K562 (cell line): ENCODE measurements around the gene PGS1. TPM values are rescaled to one million over a fixed set of nuclear protein-coding genes. Genes with fewer than 3 reads are reported as not detected.

ENCODE experiments used
- ATAC-seq: fragments of 200-7000 bp; cut with Tn5 transposase; 3 replicates; pipeline ENCODE4 v1.9.1; 2020; ENCODE audit warnings: moderate library complexity
- BruUV-seq: library from RNA; stranded (reverse); fragments of 400-500 nt; replicated peaks from 2 replicates; lab custom pipeline; 2021; lab: Mats Ljungman, UMichigan
- CTCF ChIA-PET: fragments of 300-600 bp; formaldehyde crosslinking; extraction: SDS; loops from one replicate; lab custom pipeline; 2021; ENCODE audit warnings: low intra/inter-chr PET ratio; lab: Yijun Ruan, JAX
- POLR2A ChIA-PET: fragments of 300-600, 350-650 bp; sonication (Branson Sonifier 250); formaldehyde crosslinking; extraction: SDS; loops from one replicate; lab custom pipeline; 2021; ENCODE audit warnings: antibody characterized with exemption, inconsistent platforms; lab: Yijun Ruan, JAX
- DNase-seq, 4 experiments: peaks; one replicate each; pipeline versions ENCODE4 v3.0.0 to v3.0.0-alpha.2; 2011 to 2018; ENCODE audit warnings: low spot score in 3 of 4, mixed read lengths in 3 of 4; ENCODE audit errors: extremely low read depth in 1 of 4
- FAIRE-seq: peaks from 2 replicates; lab custom pipeline; 2011; peaks lifted over from hg19 to GRCh38; lab: Jason Lieb, UNC
- H2AFZ ChIP-seq: 2 replicates; pipeline ENCODE4 v1.6.0; 2011; ENCODE audit warnings: low read depth, low read length, control low read depth, inconsistent platforms
- H3K27ac ChIP-seq: fragments of 200-600 bp; 3 replicates; pipeline ENCODE4 v1.8.0; 2011; ENCODE audit warnings: low read depth, mild to moderate bottlenecking, control low read depth, inconsistent platforms, low read length, moderate library complexity, mixed read lengths; ENCODE audit errors: extremely low read depth
- H3K27me3 ChIP-seq, 2 experiments: fragments of 300-600 bp in 1 of 2; 2 replicates in 1 of 2; 3 replicates in 1 of 2; pipeline versions ENCODE4 v1.6.0 to v1.8.0; 2011; ENCODE audit warnings: inconsistent platforms in 2 of 2, low read length in 2 of 2, mild to moderate bottlenecking in 1 of 2, mixed read lengths in 1 of 2, moderate library complexity in 1 of 2; ENCODE audit not compliant: control insufficient read depth in 2 of 2, insufficient read depth in 2 of 2
- H3K36me3 ChIP-seq: fragments of 300-600 bp; 3 replicates; pipeline ENCODE4 v1.8.0; 2011; ENCODE audit warnings: mild to moderate bottlenecking, low read length, inconsistent platforms; ENCODE audit not compliant: control insufficient read depth, insufficient read depth
- H3K4me1 ChIP-seq, 2 experiments: fragments of 200-600 bp in 1 of 2; replicated peaks in 1 of 2; 2 replicates in 1 of 2; 3 replicates in 1 of 2; pipeline versions ENCODE4 v1.5.1 to v1.8.0; 2011; ENCODE audit warnings: inconsistent platforms in 2 of 2, low read length in 2 of 2, mild to moderate bottlenecking in 1 of 2, mixed read lengths in 1 of 2, moderate library complexity in 1 of 2; ENCODE audit not compliant: control insufficient read depth in 2 of 2, insufficient read depth in 2 of 2
- H3K4me2 ChIP-seq: 2 replicates; pipeline ENCODE4 v1.6.1; 2011; ENCODE audit warnings: low read length, control low read depth, inconsistent platforms, mixed read lengths; ENCODE audit not compliant: insufficient read depth
- H3K4me3 ChIP-seq: fragments of 200-600 bp; sonication (generic), shearing (Covaris generic); 2 replicates; pipeline ENCODE4 v1.5.1; 2016; ENCODE audit warnings: control low read depth, inconsistent platforms
- H3K79me2 ChIP-seq: fragments of 200-600 bp; 3 replicates; pipeline ENCODE4 v1.8.0; 2011; ENCODE audit warnings: low read length, inconsistent platforms; ENCODE audit not compliant: control insufficient read depth, insufficient read depth
- H3K9ac ChIP-seq, 2 experiments: 2 replicates each; pipeline versions ENCODE4 v1.6.0 to v1.6.1; 2011; ENCODE audit warnings: low read depth in 2 of 2, low read length in 2 of 2, control low read depth in 1 of 2, inconsistent platforms in 1 of 2, mild to moderate bottlenecking in 1 of 2, mixed read lengths in 1 of 2; ENCODE audit not compliant: insufficient read depth in 1 of 2
- H3K9me1 ChIP-seq: one replicate; pipeline ENCODE4 v1.6.0; 2011; ENCODE audit warnings: inconsistent platforms, mild to moderate bottlenecking, low read length, moderate library complexity; ENCODE audit not compliant: control insufficient read depth, insufficient read depth
- H3K9me3 ChIP-seq: replicated peaks from 2 replicates; pipeline ENCODE4 v1.5.1; 2011; ENCODE audit warnings: low read depth, low read length, inconsistent platforms; ENCODE audit not compliant: control insufficient read depth, insufficient read depth
- H4K20me1 ChIP-seq: replicated peaks from 2 replicates; pipeline ENCODE4 v1.6.1; 2011; ENCODE audit warnings: low read length, inconsistent platforms, mixed read lengths; ENCODE audit not compliant: control insufficient read depth, insufficient read depth
- BMI1 ChIP-seq: fragments of 150-350 bp; IDR thresholded peaks from 2 replicates; pipeline ENCODE4 v1.6.1; 2014; ENCODE audit warnings: low read length
- CEBPB ChIP-seq: fragments of 450-650 bp; IDR thresholded peaks from 2 replicates; pipeline ENCODE4 v1.6.1; 2016; ENCODE audit warnings: missing genetic modification characterization, missing compliant biosample characterization
- HDGF ChIP-seq: fragments of 450-650 bp; IDR thresholded peaks from 2 replicates; pipeline ENCODE4 v1.6.1; 2016
- MCM5 ChIP-seq: fragments of 450-650 bp; IDR thresholded peaks from 2 replicates; pipeline ENCODE4 v1.6.1; 2016; ENCODE audit warnings: low read depth
- YBX1 ChIP-seq: fragments of 450-650 bp; IDR thresholded peaks from 2 replicates; pipeline ENCODE4 v1.7.1; 2016; ENCODE audit warnings: mild to moderate bottlenecking
- ZNF41 ChIP-seq: fragments of 250-450 bp; sonication (Bioruptor Pico); conservative IDR thresholded peaks from 2 replicates; pipeline ENCODE4 v1.4.0; 2020; ENCODE audit warnings: mild to moderate bottlenecking
- ZNF778 ChIP-seq: fragments of 450-650 bp; formaldehyde crosslinking; IDR thresholded peaks from 2 replicates; pipeline ENCODE4 v1.4.0; 2020; ENCODE audit warnings: mild to moderate bottlenecking, moderate library complexity
- WGBS: fragments of 100-300 bp; shearing (Covaris generic); methylation state at CpG from one replicate; pipeline ENCODE4 v1.1.6; 2016; ENCODE audit warnings: low coverage, mixed read lengths; ENCODE audit not compliant: insufficient coverage; ENCODE audit errors: missing lambda C conversion rate; 5-methylcytosine and 5-hydroxymethylcytosine counted together
- in situ Hi-C: fragments of 300-500 bp; cut with MboI; formaldehyde crosslinking; loops from 4 replicates; pipeline ENCODE4 v1.15.0; 2018; ENCODE audit warnings: inconsistent platforms, mixed read lengths
- intact Hi-C: fragments of 100-400 bp; cut with micrococcal nuclease; formaldehyde crosslinking; loops from 2 replicates; pipeline ENCODE4 v1.14.2; 2022
- polyA plus RNA-seq, 8 experiments: library from polyadenylated mRNA; depleted of rRNA in 4 of 8; stranded (reverse) in 5 of 8; unstranded in 3 of 8; fragments of >200 nt; fragmentation: Nextera tagmentation in 2 of 8; fragmentation: Illumina TruSeq in 1 of 8; extraction: Ambion mirVana in 2 of 8; extraction: Trizol in 1 of 8; gene quantifications; 2 replicates each; pipeline versions ENCODE4 v1.2.1 to v1.2.3, GENCODE V29; 2011 to 2014; ENCODE audit warnings: inconsistent platforms in 1 of 8, missing spikeins in 1 of 8
- total RNA-seq, 7 experiments: library from RNA; depleted of rRNA in 6 of 7; stranded (reverse); fragments of >200 nt in 6 of 7; fragmentation: Illumina TruSeq in 2 of 7; extraction: Trizol in 2 of 7; gene quantifications; 2 replicates each; pipeline versions ENCODE4 v1.2.1 to v1.2.3, GENCODE V29; 2011 to 2021; ENCODE audit warnings: low replicate concordance in 1 of 7

PGS1 gene
- total and polyA plus RNA-seq, 9 of the 15 experiments (the other 6 are each of a cell fraction or from before 2014, with no cell fraction given) = 1.3 to 39.4 (median 22.3) TPM

GRCh38 chr17:78344666-78345065, 33.8 kb upstream of the PGS1 start (continued):
- TF ChIP-seq ZNF778 (CRISPR knock-in tag) = no peak
- no peak for TF ChIP-seq CEBPB
- no peak for TF ChIP-seq YBX1
- TF ChIP-seq ZNF41 (CRISPR knock-in tag) = no peak

- FAIRE-seq = no peak
- intact Hi-C loops (no loop called here), in situ Hi-C loops (no loop called here)
- 0 out of 2 replicates have a peak overlapping the region, but pooled peaks have one; percentile 10 for H2AFZ ChIP-seq
- H3K9me3 ChIP-seq = no peaks in the 10 kb centered on the region
- H3K4me3 ChIP-seq = no peak overlapping the region
- no peaks in the 10 kb centered on the region for H3K27me3 ChIP-seq
- H3K4me2 ChIP-seq = no peak overlapping the region
- no TSS peak for BruUV-seq
- no peaks in the 10 kb centered on the region for H3K9me1 ChIP-seq
- H4K20me1 ChIP-seq = no peaks in the 10 kb centered on the region
- no peaks in the 10 kb centered on the region for H3K36me3 ChIP-seq
- peaks cover 0 to 29% of the 10 kb centered on the region in 2 experiments; a peak in 4 of 5 replicates for H3K4me1 ChIP-seq
- no peaks in the 10 kb centered on the region for H3K79me2 ChIP-seq
- WGBS = 45% methylated on average over 7 of the region's 8 CpGs
- ChIA-PET POLR2A (interaction anchor here (0.7 to 2.1 kb wide), 4 partner anchors 10 to 233 kb away, joined by 3 to 6 read pairs (median 4); no protein-coding TSS in a partner anchor), CTCF (no interaction called here)
- TF ChIP-seq MCM5 = no peak
- no peak for TF ChIP-seq HDGF
- no peak for TF ChIP-seq BMI1
- H3K9ac ChIP-seq = no peak overlapping the region
- no peak overlapping the region for H3K27ac ChIP-seq
- ATAC-seq = no peak
- DNase-seq = no peak
Measured at GRCh38 chr17:78345172-78345571, 33.3 kb upstream of the PGS1 start.
